Inflammatory macrophage treated with lipopolysaccharide for 4 hours (primary cell): ENCODE measurements around the gene SH3GL3.

Experiments
- DNase-seq: peaks from one replicate; pipeline ENCODE4 v3.0.0-alpha.2; 2020

The SH3GL3 gene

GRCh38 chr15:83470887-83471286 is 23.7 kb downstream of the SH3GL3 start:
- no peak for DNase-seq

GRCh38 chr15:83471307-83471866 is 24.2 kb downstream of the SH3GL3 start:
- no peak for DNase-seq

GRCh38 chr15:83472151-83472550 is 25.0 kb downstream of the SH3GL3 start:
- no peak for DNase-seq

- DNase-seq = no peak
Measured at GRCh38 chr15:83472797-83473196, 25.7 kb downstream of the SH3GL3 start.

GRCh38 chr15:83474578-83474977 is 27.4 kb downstream of the SH3GL3 start:
- DNase-seq = no peak

GRCh38 chr15:83475551-83475950 is 28.4 kb downstream of the SH3GL3 start:
- DNase-seq = no peak

GRCh38 chr15:83476066-83476465 is 28.9 kb downstream of the SH3GL3 start:
- DNase-seq = no peak

GRCh38 chr15:83476708-83477107 is 29.6 kb downstream of the SH3GL3 start:
- DNase-seq = no peak

- no peak for DNase-seq
Measured at GRCh38 chr15:83477172-83477807, 30.1 kb downstream of the SH3GL3 start.

GRCh38 chr15:83477808-83478537 is 30.8 kb downstream of the SH3GL3 start:
- DNase-seq = no peak

- no peak for DNase-seq
Measured at GRCh38 chr15:83483612-83484011, 36.5 kb downstream of the SH3GL3 start.

- DNase-seq = no peak
Measured at GRCh38 chr15:83484636-83485035, 37.5 kb downstream of the SH3GL3 start.

- no peak for DNase-seq
Measured at GRCh38 chr15:83486363-83486762, 39.2 kb downstream of the SH3GL3 start.

GRCh38 chr15:83487519-83487918 is 40.4 kb downstream of the SH3GL3 start:
- DNase-seq = no peak

GRCh38 chr15:83489690-83490089 is 42.5 kb downstream of the SH3GL3 start:
- no peak for DNase-seq

GRCh38 chr15:83491486-83491885 is 44.3 kb downstream of the SH3GL3 start:
- DNase-seq = no peak

- no peak for DNase-seq
Measured at GRCh38 chr15:83496766-83497165, 49.6 kb downstream of the SH3GL3 start.

- DNase-seq = no peak
Measured at GRCh38 chr15:83498374-83498773, 51.2 kb downstream of the SH3GL3 start.

GRCh38 chr15:83498801-83499200 is 51.7 kb downstream of the SH3GL3 start:
- DNase-seq = no peak

- DNase-seq = no peak
Measured at GRCh38 chr15:83499476-83499875, 52.3 kb downstream of the SH3GL3 start.

- DNase-seq = no peak
Measured at GRCh38 chr15:83503595-83504364, 56.6 kb downstream of the SH3GL3 start.

GRCh38 chr15:83504365-83504764 is 57.2 kb downstream of the SH3GL3 start:
- no peak for DNase-seq

- no peak for DNase-seq
Measured at GRCh38 chr15:83510001-83510400, 62.9 kb downstream of the SH3GL3 start.

GRCh38 chr15:83512459-83512858 is 65.3 kb downstream of the SH3GL3 start:
- no peak for DNase-seq
